Activated T-helper 2 cell treated with anti-CD3 and anti-CD28 coated beads, Interferon-gamma antibody, Interleukin-2, Interleukin-4, amounts not matched to agents 10 μg/mL and 5 μg/mL and 100 μg/mL, durations not matched to agents 14 hours and 24 hours and 36 hours (primary cell): ENCODE data around the gene SIPA1L3. TPM values are rescaled to one million over a fixed set of nuclear protein-coding genes. Genes with fewer than 3 reads are reported as not detected.
"Not testable (repeated sequence)": the region's sequence is repeated elsewhere in the genome, so short reads cannot be mapped to it uniquely, and the experiment has no call there.

Experiments used
- DNase-seq: peaks from one replicate; pipeline ENCODE4 v3.0.0; 2021; ENCODE audit warnings: low spot score
- H3K27ac Mint-ChIP-seq: one replicate; pipeline ENCODE4 v1.8.0; 2021; ENCODE audit warnings: mixed read lengths
- H3K27me3 Mint-ChIP-seq: one replicate; pipeline ENCODE4 v1.8.0; 2021; ENCODE audit warnings: low read depth, mixed read lengths
- H3K36me3 Mint-ChIP-seq: one replicate; pipeline ENCODE4 v1.8.0; 2021; ENCODE audit warnings: low read depth, mixed read lengths
- H3K4me1 Mint-ChIP-seq: one replicate; pipeline ENCODE4 v1.8.0; 2021; ENCODE audit warnings: low read depth, mixed read lengths
- H3K4me3 Mint-ChIP-seq: one replicate; pipeline ENCODE4 v1.8.0; 2021; ENCODE audit warnings: low read depth, mild to moderate bottlenecking, moderate library complexity, mixed read lengths
- H3K9me3 Mint-ChIP-seq: one replicate; pipeline ENCODE4 v1.8.0; 2021; ENCODE audit warnings: mixed read lengths
- intact Hi-C: fragments of 100-400 bp; cut with micrococcal nuclease; formaldehyde crosslinking; loops from one replicate; pipeline ENCODE4 v1.15.1; 2023
- total RNA-seq: library from RNA; stranded (reverse); gene quantifications from 2 replicates; pipeline ENCODE4 v1.2.3, GENCODE V29; 2022

SIPA1L3 gene, protein sequence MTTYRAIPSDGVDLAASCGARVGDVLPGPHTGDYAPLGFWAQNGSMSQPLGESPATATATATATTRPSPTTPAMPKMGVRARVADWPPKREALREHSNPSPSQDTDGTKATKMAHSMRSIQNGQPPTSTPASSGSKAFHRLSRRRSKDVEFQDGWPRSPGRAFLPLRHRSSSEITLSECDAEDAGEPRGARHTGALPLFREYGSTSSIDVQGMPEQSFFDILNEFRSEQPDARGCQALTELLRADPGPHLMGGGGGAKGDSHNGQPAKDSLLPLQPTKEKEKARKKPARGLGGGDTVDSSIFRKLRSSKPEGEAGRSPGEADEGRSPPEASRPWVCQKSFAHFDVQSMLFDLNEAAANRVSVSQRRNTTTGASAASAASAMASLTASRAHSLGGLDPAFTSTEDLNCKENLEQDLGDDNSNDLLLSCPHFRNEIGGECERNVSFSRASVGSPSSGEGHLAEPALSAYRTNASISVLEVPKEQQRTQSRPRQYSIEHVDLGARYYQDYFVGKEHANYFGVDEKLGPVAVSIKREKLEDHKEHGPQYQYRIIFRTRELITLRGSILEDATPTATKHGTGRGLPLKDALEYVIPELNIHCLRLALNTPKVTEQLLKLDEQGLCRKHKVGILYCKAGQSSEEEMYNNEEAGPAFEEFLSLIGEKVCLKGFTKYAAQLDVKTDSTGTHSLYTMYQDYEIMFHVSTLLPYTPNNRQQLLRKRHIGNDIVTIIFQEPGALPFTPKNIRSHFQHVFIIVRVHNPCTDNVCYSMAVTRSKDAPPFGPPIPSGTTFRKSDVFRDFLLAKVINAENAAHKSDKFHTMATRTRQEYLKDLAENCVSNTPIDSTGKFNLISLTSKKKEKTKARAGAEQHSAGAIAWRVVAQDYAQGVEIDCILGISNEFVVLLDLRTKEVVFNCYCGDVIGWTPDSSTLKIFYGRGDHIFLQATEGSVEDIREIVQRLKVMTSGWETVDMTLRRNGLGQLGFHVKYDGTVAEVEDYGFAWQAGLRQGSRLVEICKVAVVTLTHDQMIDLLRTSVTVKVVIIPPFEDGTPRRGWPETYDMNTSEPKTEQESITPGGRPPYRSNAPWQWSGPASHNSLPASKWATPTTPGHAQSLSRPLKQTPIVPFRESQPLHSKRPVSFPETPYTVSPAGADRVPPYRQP (N-terminal part only)
- total RNA-seq: 15.6 and 15.9 TPM in 2 replicates

DNA sequence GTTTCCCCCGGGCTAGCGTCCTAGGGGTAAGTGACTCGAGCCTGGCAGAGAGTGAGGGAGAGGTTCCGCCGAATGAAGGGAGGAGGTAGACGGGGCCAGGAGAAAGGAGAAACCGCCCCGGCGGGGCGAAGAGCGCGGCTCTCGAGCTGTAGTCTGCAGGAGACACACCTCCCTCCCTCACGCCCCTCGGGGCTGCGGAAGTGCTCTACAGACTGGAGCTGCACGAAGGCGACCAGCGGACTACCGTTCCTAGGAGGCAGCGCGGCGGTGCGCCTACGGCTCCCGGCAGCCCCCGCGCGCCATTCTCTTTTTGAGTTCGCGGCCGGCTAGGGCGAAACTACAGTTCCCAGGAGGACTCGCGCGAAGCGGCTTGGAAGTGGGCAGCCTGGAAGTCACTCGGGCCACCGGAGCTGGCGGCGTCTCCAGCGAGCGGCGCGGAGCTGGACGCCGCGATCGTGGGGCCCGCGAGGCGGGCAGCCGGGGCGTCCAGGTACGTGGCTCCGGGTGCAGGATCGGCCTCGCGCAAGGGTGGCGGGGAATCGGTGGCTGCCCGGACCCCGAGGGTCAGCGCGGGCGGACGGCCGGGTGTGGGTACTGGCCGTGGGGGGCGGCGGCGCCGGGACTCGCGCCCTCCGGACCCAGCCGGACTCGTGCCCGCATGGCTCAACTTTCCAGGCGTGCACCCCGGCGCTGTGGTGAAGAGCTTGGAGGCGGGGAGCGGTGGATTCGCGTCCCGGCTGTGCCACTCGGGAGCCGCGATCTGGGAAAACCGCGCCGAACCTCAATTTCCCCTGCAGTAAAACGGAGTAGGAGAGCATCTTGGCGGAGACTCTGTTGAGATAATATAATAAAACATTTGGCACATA is at the start of gene SIPA1L3:
Gene SIPA1L3, plus strand, starts transcription at position 340 of the 866 bp plus-strand sequence. CDS start 174,358 bp downstream, outside the sequence.
- H3K4me3 Mint-ChIP-seq: peak within 1 kb of the TSS; percentile 83
- no peaks in the 10 kb centered on the region for H3K9me3 Mint-ChIP-seq
- H3K4me1 Mint-ChIP-seq: peaks cover 17% of the 10 kb centered on the region
- intact Hi-C loops: loop anchor here (1.0 to 10.0 kb wide), 5 partner anchors 141 to 1852 kb away; partner anchors contain the start of genes PSMD8, THAP8, WDR62 and ZNF527
- DNase-seq: peak; percentile 92
- H3K36me3 Mint-ChIP-seq: no peaks in the 10 kb centered on the region
- H3K27me3 Mint-ChIP-seq: peaks cover 4% of the 10 kb centered on the region
- H3K27ac Mint-ChIP-seq: peak within 1 kb of the TSS; percentile 60

DNA sequence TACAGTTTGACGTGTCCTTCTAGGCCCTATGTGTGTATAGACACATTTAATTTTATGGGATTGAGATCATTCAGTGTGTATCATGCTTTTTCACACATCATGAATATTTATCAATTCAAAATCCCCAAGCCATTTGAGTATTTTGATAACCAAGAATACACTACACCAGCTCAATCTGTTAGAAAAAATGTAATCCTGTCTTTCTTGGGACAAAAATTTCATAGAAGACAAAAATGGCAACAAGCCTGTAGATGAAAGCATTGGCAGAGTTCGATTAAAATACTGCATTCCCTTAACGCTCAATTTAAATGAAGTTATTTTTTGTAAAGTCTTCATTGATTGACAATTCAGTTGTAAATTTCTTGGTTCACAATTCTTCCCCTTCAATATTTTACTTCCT is 42.5 kb upstream of the SIPA1L3 start:
- Mint-ChIP-seq H3K27me3 (no peaks in the 10 kb centered on the region), H3K9me3 (peaks cover 36% of the 10 kb centered on the region), H3K36me3 (no peaks in the 10 kb centered on the region), H3K4me1 (no peaks in the 10 kb centered on the region), H3K4me3 (no peak overlapping the region), H3K27ac (no peak overlapping the region)
- intact Hi-C loops: no loop called here
- DNase-seq: no peak

GRCh38 chr19:37865930-37866329 is 41.1 kb upstream of the SIPA1L3 start:
- DNase-seq, intact Hi-C loops, H3K36me3 Mint-ChIP-seq, H3K4me3 Mint-ChIP-seq, H3K27ac Mint-ChIP-seq, H3K27me3 Mint-ChIP-seq, H3K4me1 Mint-ChIP-seq: not testable (repeated sequence)
- H3K9me3 Mint-ChIP-seq: peaks cover 46% of the 10 kb centered on the region

DNA sequence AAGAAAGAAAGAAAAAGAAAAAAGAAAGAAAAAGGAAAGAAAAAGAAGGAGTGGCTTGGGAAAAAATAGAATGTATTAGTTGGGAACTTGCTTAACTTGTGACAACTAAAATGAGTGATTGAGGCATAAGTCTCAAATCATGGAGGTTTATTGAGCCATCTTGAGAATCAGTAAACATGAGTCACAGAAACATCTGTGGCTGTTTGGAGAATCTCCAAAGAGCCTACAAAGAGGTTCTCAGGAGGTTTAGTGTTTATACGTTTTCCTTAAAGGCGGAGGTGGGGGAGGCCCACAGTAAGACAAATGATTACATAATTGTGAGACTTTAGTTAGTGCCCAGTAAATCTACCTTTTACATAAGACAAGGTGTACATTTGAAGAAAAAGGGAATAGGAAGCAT is 39.2 kb upstream of the SIPA1L3 start:
- Mint-ChIP-seq H3K4me1 (no peaks in the 10 kb centered on the region), H3K27me3 (no peaks in the 10 kb centered on the region), H3K36me3 (no peaks in the 10 kb centered on the region), H3K4me3 (no peak overlapping the region), H3K9me3 (peaks cover 57% of the 10 kb centered on the region), H3K27ac (no peak overlapping the region)
- intact Hi-C loops: no loop called here
- no peak for DNase-seq

DNA sequence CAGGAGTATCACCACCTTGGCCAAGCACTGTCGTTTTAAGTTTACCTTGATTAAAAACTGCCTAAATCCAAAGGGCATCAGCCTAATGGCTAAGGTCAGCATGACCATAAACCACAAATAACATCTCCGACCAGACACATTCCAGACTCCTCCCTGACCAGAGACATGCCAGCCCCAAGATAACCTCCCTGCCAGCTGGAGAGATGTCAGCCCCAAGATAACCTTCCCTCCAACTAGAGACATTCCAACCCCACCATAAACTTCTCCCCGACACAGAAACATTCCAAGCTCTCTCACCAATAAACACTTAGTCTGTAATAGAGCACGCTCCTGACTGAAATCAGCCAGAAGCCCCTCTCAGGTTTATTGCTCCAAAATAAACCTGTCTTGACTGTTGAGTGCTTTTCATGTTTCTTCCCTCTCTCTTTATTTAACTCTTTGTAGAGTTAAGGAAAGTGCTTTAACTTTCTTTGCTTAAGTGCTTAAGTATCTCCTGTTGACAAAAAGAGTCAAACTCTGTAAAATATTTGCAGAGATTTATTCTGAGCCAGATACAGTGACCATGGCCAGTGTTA is 37.2 kb upstream of the SIPA1L3 start:
- Mint-ChIP-seq H3K4me1 (no peaks in the 10 kb centered on the region), H3K9me3 (peaks cover 47% of the 10 kb centered on the region), H3K36me3 (no peaks in the 10 kb centered on the region), H3K27me3 (no peaks in the 10 kb centered on the region), H3K4me3 (no peak overlapping the region), H3K27ac (no peak overlapping the region)
- intact Hi-C loops: no loop called here
- no peak for DNase-seq

- Mint-ChIP-seq H3K27me3 (no peaks in the 10 kb centered on the region), H3K27ac (no peak overlapping the region), H3K4me1 (no peaks in the 10 kb centered on the region), H3K4me3 (no peak overlapping the region), H3K9me3 (peaks cover 47% of the 10 kb centered on the region), H3K36me3 (no peaks in the 10 kb centered on the region)
- intact Hi-C loops: no loop called here
- no peak for DNase-seq
Observed at GRCh38 chr19:37872383-37872782, 34.6 kb upstream of the SIPA1L3 start.

- H3K36me3 Mint-ChIP-seq: no peaks in the 10 kb centered on the region
- no peaks in the 10 kb centered on the region for H3K27me3 Mint-ChIP-seq
- H3K4me3 Mint-ChIP-seq: no peak overlapping the region
- peaks cover 41% of the 10 kb centered on the region for H3K9me3 Mint-ChIP-seq
- DNase-seq: no peak
- H3K4me1 Mint-ChIP-seq: no peaks in the 10 kb centered on the region
- intact Hi-C loops: no loop called here
- no peak overlapping the region for H3K27ac Mint-ChIP-seq
Observed at GRCh38 chr19:37874784-37875183, 32.2 kb upstream of the SIPA1L3 start.

DNA sequence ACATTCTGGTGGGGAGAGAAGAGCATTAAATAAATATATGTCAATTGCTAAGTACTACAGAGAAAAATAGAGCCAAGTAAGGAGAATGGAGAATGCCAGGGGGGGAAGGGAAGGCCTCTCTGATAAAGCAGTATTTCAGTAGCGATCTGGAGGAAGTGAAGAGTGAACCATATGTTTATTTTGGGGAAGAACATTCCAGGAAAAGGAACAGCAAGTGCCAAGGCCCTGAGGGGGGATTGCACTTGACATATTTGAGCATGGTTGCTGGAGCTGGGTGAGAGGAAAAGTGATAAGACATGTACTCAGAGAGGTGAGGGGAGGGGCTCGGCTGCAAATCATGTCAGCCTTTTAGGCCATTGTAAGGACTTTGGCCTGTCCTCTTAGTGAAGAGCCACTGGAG is 31.0 kb upstream of the SIPA1L3 start:
- Mint-ChIP-seq H3K9me3 (peaks cover 33% of the 10 kb centered on the region), H3K27ac (no peak overlapping the region), H3K27me3 (no peaks in the 10 kb centered on the region), H3K36me3 (no peaks in the 10 kb centered on the region), H3K4me1 (no peaks in the 10 kb centered on the region), H3K4me3 (no peak overlapping the region)
- no peak for DNase-seq
- intact Hi-C loops: no loop called here

DNA sequence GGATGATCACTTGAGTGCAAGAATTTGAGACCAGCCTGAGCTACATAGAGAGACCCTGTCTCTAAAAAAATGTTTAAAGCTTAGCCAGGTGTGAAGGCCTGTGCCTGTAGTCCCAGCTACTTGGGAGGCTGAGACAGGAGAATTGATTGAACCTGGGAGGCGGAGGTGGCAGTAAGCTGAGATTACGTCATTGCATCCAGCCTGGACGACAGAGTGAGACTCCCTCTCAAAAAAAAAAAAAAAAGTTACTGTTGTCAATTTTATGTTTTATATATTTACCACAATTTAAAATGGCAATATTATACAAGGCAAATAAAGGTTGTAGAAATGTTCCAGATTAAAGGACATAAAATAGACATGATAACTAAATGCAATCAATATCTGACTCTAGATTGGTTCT is 29.9 kb upstream of the SIPA1L3 start:
- H3K36me3 Mint-ChIP-seq: no peaks in the 10 kb centered on the region
- H3K27ac Mint-ChIP-seq: no peak overlapping the region
- intact Hi-C loops: no loop called here
- H3K9me3 Mint-ChIP-seq: peaks cover 36% of the 10 kb centered on the region
- H3K4me3 Mint-ChIP-seq: no peak overlapping the region
- DNase-seq: no peak
- H3K27me3 Mint-ChIP-seq: no peaks in the 10 kb centered on the region
- no peaks in the 10 kb centered on the region for H3K4me1 Mint-ChIP-seq

DNA sequence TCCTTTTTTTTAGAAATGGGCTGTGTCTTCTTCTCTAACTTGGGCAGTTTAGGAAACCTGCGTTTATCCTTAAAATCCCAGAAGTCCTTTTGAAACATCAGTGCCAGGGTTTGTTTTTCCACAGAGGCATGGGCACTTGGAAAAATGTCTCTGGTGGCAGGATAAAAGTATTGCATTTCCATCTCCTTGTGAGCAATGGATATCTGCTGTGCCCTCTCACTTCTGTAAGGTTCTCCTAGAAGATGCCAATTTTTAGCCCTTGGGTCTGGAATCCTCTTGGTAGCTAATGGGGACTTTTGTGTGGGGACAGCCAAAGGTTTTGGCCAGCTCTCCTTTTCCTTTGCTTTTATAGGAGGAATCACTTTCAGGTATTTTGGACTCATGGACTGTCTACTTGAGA is 21.6 kb upstream of the SIPA1L3 start:
- H3K9me3 Mint-ChIP-seq: peaks cover 14% of the 10 kb centered on the region
- no peaks in the 10 kb centered on the region for H3K27me3 Mint-ChIP-seq
- intact Hi-C loops: no loop called here
- H3K4me1 Mint-ChIP-seq: no peaks in the 10 kb centered on the region
- no peaks in the 10 kb centered on the region for H3K36me3 Mint-ChIP-seq
- no peak overlapping the region for H3K4me3 Mint-ChIP-seq
- DNase-seq: no peak
- no peak overlapping the region for H3K27ac Mint-ChIP-seq

DNA sequence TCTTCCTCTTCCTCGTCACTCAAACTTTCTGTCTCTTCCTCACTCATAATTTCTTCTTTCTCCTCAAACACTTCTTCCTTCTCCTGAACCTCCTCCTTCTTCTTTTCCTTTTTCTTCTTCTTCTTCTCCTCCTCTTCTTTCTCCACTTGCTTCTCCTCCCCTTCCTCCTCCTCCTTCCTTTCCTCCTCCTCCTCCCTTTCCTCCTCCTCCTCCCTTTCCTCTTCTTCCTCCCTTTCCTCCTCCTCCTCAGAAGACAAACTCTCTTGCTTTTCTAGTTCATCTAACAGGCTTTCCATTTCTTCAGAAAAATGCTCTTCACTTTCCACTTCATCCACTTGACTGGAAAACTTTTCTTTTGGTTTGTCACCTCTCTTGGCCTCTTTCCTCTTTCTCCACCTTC is 20.4 kb upstream of the SIPA1L3 start:
- H3K4me3 Mint-ChIP-seq: no peak overlapping the region
- intact Hi-C loops: no loop called here
- no peak overlapping the region for H3K27ac Mint-ChIP-seq
- H3K36me3 Mint-ChIP-seq: no peaks in the 10 kb centered on the region
- H3K27me3 Mint-ChIP-seq: no peaks in the 10 kb centered on the region
- peaks cover 12% of the 10 kb centered on the region for H3K9me3 Mint-ChIP-seq
- no peak for DNase-seq
- H3K4me1 Mint-ChIP-seq: no peaks in the 10 kb centered on the region
